Rectal smooth muscle tissue (tissue), 1 donor: ENCODE data around the gene ZBTB34.

Experiments used
- H3K27ac ChIP-seq: one replicate; pipeline ENCODE4 v1.7.0; 2013; ENCODE audit warnings: low read depth, low read length, inconsistent platforms
- H3K27me3 ChIP-seq: one replicate; pipeline ENCODE4 v1.7.0; 2013; ENCODE audit warnings: low read length; ENCODE audit not compliant: control insufficient read depth, insufficient read depth
- H3K36me3 ChIP-seq: one replicate; pipeline ENCODE4 v1.7.0; 2013; ENCODE audit warnings: low read length; ENCODE audit not compliant: control insufficient read depth, insufficient read depth
- H3K4me1 ChIP-seq: one replicate; pipeline ENCODE4 v1.7.0; 2013; ENCODE audit warnings: low read length; ENCODE audit not compliant: control insufficient read depth, insufficient read depth
- H3K4me3 ChIP-seq: one replicate; pipeline ENCODE4 v1.7.0; 2013; ENCODE audit warnings: low read length
- H3K9ac ChIP-seq: one replicate; pipeline ENCODE4 v1.7.0; 2013; ENCODE audit warnings: low read length

ZBTB34 gene

DNA sequence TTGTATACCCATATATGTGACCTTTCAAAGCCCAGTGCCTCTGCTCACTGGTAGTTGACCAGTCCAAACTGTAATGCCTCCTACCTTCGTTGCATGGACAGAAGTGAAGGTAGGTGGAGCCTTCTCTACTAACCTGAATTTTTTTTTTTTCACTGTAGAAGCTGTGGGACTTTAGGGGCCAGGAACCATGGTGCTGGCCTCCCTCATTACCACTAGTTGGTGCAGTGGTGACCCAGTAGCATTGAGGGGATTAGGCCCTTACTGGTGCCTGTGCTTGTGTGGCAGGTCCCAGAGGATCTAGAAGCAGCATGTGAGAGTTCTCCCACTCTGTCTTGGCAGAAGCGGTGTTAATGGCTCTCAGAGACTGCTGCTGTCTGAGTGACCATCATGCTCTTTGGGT, 56.5 kb downstream of the ZBTB34 start:
- no peaks in the 10 kb centered on the region for H3K36me3 ChIP-seq
- H3K27me3 ChIP-seq: no peaks in the 10 kb centered on the region
- H3K4me1 ChIP-seq: peaks cover 2% of the 10 kb centered on the region
- H3K9ac ChIP-seq: no peak overlapping the region
- no peak overlapping the region for H3K27ac ChIP-seq
- no peak overlapping the region for H3K4me3 ChIP-seq

DNA sequence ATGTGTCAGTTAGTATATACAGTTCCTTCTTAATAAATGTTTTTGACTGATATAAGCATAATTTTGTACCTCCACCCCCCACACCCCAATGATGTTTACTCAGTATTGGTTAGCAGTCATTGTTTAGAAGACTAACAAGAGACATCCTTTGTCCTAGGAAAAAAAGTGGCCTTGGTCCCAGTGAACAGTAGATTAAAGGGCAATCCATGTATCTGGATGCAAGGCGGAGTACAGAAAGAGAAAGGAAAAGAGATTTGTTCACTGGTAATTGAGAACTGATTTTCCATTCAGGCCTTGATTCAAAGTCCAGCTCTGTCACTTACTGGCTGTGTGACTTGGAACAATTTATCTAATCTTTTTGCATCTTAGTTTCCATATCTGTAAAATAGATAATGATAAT, 58.8 kb downstream of the ZBTB34 start:
- Histone ChIP-seq H3K27me3 (no peaks in the 10 kb centered on the region), H3K9ac (no peak overlapping the region), H3K27ac (no peak overlapping the region), H3K36me3 (no peaks in the 10 kb centered on the region), H3K4me3 (no peak overlapping the region), H3K4me1 (peaks cover 2% of the 10 kb centered on the region)

DNA sequence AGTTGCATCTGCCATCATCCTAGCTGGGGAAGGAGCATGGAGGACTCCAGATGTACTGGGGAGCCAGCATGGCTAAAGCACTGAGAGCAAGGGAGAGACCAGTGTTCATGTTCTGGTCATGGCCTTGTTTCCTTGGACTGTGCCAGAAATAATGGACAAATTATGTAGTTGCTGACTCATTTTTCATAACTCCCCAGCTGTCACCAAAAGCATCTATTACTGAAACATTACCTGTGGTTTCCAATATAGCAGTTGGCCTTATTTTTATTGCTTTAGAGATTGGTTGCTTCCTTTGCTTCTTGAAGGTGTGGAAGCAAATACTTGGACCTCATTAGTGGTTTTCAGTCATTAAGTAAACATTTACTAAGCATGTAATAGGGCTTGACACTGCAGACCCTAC, 65.4 kb downstream of the ZBTB34 start:
- Histone ChIP-seq H3K27ac (no peak overlapping the region), H3K4me3 (no peak overlapping the region), H3K4me1 (no peaks in the 10 kb centered on the region), H3K36me3 (no peaks in the 10 kb centered on the region), H3K27me3 (no peaks in the 10 kb centered on the region), H3K9ac (no peak overlapping the region)

DNA sequence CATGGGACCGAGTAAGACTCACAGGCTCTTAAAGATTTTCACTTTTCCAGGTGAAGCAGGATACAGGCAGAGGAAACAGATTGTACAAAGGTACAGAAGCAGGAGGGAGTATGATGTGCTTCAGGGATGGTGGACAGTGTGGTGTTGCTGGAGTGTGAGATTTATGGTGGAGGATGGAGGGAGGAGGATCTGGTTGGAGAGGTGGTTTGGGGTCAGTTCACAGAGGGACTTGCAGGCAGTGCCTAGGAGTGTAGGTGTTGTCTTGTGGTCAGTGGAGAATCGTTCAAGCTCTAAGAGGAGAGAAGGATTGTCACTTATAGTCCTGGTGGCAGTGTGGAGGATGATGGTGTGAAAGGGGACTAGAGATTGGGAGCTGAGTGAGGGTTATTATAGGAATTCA, 65.9 kb downstream of the ZBTB34 start:
- no peaks in the 10 kb centered on the region for H3K36me3 ChIP-seq
- H3K27me3 ChIP-seq: no peaks in the 10 kb centered on the region

DNA sequence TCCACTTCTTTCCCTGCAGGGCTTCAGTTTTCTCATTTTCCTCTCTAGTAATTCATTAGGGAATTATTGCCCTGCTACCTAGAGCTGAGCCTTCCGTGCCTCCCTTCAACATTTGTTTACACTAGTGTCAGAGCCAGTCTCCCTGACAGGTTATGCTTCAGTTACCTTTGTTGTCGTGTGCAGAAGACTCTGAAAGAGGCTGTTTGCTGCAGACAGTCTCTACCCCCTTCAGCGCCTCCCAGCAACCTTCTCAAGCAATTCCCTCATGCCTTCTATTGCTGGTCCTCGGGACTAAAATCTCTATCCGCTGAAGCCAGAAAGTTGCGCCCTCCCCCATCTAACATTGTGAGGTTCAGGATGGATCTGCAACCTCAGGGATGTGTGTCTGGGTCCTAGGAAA, 67.0 kb downstream of the ZBTB34 start:
- Histone ChIP-seq H3K27me3 (no peaks in the 10 kb centered on the region), H3K4me1 (no peaks in the 10 kb centered on the region), H3K36me3 (no peaks in the 10 kb centered on the region), H3K27ac (no peak overlapping the region), H3K4me3 (no peak overlapping the region), H3K9ac (no peak overlapping the region)

More for the DNA sequence above, 65.9 kb downstream of the ZBTB34 start:
- Histone ChIP-seq H3K9ac (no peak overlapping the region), H3K4me1 (no peaks in the 10 kb centered on the region), H3K27ac (no peak overlapping the region), H3K4me3 (no peak overlapping the region)

DNA sequence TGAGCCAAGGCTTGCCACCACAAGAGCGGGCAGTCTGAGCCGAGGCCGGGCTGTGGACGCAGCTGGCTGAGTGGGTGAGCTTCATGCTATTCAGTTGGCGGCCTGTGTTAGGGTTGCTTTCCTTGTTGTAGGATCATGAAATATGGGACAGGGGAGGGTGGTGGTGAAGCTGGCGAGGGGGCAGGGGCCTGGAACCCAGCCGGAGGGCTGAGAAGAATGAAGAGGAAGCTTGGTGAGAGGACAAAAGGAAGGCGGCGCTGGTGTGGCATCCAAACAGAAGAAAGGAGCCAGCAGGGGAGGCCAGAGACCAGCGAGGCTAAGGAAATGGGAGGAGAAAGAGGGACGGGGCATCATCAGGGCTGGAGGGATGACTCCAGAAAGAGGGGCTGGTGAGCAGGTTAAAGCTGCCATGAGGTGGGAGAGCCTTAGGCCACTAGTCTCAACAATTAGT, 72.5 kb downstream of the ZBTB34 start:
- no peaks in the 10 kb centered on the region for H3K36me3 ChIP-seq
- no peaks in the 10 kb centered on the region for H3K4me1 ChIP-seq
- H3K9ac ChIP-seq: no peak overlapping the region
- no peaks in the 10 kb centered on the region for H3K27me3 ChIP-seq
- H3K4me3 ChIP-seq: no peak overlapping the region
- H3K27ac ChIP-seq: no peak overlapping the region

DNA sequence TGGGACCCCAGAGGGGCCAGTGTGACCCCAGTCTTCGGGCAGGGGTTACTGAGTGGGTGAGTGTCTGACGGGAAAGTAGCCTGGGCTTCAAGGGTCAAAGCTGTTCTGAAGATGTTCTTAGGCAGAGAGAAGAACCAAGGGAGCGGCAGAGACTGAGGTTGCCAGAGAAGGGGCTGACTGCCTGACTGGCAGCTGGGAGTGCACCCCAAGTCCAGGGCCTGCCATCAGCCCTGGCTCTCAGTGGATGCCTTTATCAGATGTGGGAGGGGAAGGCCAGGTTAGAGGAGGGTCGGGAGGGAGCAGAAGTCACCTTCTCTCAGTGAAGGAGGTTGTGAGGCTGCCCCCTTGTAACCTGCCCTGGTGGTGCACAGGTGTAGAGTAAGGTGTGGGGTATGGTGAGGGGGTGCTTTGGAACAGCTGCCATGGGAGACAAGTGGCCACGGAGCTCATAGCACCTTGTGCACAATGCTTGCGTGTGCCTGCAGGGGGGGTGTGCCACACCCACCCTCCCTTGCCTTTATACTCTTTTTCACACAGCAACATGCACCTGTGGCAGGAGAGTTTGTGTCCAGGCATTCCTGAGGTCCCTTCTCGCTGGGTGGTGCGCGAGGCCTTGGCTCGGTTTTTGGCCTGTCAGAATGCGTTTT, 73.0 kb downstream of the ZBTB34 start:
- Histone ChIP-seq H3K36me3 (no peaks in the 10 kb centered on the region), H3K9ac (no peak overlapping the region), H3K4me1 (no peaks in the 10 kb centered on the region), H3K27ac (no peak overlapping the region), H3K4me3 (no peak overlapping the region), H3K27me3 (no peaks in the 10 kb centered on the region)

DNA sequence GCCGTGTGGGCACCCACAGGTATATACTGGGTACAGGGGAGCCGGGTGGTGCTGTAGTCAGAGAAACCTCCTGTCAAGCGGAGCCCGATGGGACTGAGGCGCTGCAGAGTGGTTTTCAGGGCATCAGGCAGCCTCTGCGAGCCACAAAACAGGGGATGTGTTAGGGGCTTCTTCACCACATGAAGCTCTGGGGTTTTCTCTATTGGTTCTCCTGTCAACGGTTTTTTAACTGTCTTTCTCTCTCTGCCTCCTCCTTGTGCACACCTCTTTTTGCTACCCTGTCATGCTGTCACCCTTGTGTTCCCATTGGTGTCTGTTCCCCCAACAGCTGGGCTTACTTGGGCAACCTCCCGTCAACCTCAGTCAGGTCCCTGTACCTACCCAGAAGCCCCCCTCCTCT, 74.0 kb downstream of the ZBTB34 start:
- Histone ChIP-seq H3K27ac (no peak overlapping the region), H3K4me3 (no peak overlapping the region)

More for the DNA sequence above, 74.0 kb downstream of the ZBTB34 start:
- no peaks in the 10 kb centered on the region for H3K27me3 ChIP-seq
- H3K9ac ChIP-seq: no peak overlapping the region
- H3K4me1 ChIP-seq: no peaks in the 10 kb centered on the region
- no peaks in the 10 kb centered on the region for H3K36me3 ChIP-seq
